Dedifferentiated amniotic fluid mesenchymal stem cell (primary cell): Measurements from ENCODE around the gene B3GALT5.

Experiments
- DNase-seq: peaks from one replicate; pipeline ENCODE4 v3.0.0-alpha.2; 2016; ENCODE audit errors: extremely low spot score

Gene B3GALT5

DNA sequence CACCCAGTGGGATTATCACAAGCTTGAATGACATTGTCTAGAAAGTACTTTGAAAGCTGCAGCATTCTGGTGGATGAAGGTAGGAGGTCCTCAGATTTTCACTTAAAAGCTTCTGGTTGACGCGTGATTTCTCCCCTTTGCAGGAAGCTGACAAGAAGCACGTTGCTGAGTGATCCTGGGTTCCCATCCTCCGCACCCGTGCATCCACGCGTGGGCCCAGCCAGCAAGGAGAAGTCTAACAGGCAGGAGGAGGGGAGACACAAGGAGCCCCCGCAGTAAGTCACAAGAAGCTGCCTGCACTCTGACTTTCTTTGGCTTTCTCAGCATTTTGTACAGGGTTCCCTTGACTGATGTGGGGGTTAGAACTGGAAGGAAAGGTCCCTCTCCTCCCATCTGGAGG is 7.8 kb upstream of the B3GALT5 start:
- DNase-seq = no peak

DNA sequence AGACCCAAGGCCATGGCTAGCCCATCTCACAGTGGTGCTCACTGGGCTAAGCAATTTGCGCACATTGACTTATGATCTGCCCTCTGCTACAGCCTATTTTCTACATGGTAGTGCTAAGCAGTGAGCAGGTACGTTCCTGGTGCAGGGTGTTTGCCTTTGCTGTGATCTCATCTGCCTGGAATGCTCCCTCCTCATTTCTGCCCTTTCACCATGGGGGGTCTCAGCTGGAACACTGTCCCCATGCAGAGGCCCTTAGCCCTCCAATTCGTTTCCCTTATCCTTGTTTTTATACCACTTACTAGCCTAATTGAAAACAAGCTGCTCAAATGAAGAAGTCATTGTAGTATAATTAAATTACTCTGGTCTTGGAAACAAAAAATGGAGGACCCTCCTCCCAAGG is 2.0 kb upstream of the B3GALT5 start:
- no peak for DNase-seq

DNA sequence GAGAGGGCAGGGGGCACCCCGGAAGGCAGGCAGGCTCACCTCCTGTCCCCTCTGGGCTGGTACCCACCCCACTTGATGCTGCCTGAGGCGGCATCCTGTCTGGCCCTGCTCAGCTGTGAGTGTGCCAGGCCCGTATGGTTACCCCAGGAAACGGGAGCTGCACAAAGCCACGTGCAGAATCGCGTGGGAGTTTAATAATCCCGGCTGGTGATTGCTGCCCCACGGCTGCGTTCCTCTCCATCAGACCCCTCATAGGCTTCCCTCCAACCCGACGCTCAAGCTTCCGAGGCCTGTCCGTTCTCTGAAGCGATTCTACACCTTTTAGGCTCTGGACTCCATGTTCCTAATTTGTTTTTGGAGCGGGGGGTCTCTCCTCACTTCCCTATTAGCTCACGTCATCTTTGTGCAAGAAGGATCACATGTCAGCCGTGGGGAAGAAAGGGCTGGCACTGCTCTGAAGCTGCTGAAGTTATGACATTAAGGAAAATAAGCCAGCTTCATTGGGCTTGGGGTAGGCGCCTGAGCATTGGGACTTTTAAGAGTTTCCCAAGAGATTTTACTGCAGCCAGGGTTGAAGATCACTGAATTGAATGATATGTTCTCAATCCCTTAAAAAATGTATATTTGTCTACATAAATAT is 1.1 kb upstream of the B3GALT5 start:
- no peak for DNase-seq

DNA sequence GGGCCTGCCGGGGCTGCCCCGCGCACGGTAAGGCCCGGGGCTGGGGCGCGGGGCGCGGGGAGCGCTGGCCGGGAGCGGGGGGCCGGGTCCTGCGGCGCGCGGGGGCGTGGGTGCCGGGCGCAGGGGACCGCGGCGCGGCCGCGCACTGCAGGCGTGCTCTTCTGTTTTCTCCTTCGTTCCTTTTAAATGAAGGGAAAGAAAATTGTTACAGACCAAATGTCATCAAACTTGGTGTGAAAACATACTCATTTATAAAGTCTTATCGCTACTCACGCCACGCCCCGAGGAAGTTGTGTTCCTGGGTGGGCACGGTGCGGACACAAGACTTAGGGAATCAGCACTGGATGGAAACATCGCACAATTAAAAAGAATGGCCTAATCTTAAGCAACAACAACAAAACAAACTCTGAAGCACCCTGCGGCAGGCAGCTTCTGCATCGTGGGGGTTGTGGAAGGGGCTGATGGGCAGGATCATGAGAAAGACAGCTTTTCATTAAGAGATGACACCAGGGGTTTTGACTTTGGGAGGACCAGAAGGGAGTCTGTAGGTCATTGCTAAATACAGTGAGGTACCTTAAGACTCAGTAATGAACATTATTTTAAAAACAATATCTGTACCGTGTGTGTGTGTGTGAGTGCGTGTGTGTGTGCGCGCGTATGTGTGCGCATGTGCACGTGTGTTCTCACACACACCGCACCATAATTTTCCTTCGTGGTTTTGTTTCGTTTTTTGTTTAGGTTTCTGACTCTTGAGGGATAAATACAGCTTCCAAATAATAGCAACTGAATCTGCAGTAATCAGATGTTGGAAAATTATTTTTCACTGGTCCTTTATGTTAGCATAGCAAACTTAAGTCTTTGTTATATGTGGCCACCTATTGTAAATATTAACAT is 548 bp downstream of the B3GALT5 start:
- no peak for DNase-seq

- DNase-seq = no peak
These were observed 3.6 kb downstream of the B3GALT5 start for GRCh38 chr21:39616211-39616772.

GRCh38 chr21:39620856-39621255 is 8.1 kb downstream of the B3GALT5 start:
- no peak for DNase-seq

- no peak for DNase-seq
These were observed 12.6 kb downstream of the B3GALT5 start for GRCh38 chr21:39625211-39625895.

DNA sequence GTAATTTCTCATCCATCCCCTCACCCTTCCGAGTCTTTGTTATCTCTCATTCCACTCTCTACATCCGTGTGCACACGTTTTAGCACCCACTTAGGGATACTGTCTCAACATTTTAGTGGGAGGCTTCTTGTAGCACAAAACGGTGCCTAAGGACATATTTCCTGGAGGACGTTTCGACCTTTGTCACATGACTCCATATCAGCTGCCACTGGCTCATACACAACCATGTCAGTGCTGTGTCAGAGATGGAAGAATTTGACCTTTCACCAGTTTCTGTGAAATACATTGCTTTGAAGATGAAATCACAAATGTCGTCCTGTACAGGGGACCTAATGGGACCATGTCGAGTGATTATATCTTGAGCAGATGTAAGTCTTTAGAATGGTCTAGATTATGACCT is 15.6 kb downstream of the B3GALT5 start:
- no peak for DNase-seq

GRCh38 chr21:39630191-39630591 is 17.5 kb downstream of the B3GALT5 start:
- no peak for DNase-seq

DNA sequence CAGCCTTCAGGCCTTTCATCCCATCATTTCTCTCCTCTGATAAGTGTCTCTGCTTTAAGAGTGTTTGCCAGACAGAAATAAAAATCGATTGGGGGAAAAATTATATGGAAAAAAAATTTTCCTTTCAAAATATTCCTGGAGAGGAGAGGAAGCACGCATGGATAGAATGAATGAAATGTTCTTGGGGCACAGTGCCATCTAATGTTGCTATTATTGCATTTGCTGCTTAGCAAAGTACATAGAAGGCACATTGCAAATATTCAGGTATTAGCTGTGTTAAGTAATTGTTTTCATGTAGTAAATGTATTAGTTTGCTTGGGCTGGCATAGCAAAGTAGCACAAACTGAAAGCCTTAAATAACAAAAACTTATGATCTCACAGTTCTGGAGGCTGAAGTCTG is 18.1 kb downstream of the B3GALT5 start:
- peak; percentile 16 for DNase-seq

DNA sequence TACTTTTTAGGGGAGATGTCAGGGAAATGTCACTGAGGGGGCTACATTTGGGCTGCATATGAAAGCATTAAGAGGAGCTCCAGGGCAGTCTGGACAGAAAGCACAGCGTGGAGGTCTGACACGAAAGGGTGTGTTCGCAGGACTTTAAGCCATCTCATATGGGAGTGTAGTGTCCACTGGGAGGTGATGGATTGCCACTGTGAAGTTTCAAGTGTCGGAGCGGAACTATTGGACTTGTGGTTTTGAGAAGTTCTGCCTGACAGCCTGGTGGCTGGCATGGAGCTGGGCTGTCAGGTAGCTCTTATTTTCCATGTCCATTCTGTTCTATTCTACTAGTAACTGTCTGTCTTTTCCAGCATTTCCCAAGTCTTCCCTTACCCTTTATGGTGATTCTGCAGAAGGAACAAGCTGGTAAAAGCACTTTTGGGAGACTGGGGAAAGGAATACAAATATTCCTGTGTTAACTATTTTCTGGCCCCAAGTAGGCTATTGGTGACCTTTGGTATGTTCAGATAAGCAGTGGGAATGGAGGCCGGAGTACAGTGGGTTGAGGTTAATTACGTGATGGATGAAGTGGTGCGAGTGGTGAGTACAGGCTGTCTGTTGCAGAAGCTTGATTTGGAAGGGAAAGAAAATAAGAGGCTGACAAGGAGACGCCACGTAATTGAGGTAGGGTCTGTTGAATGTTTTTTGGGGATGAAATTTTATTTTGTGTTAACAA is 19.3 kb downstream of the B3GALT5 start:
- no peak for DNase-seq

- no peak for DNase-seq
These were observed 20.2 kb downstream of the B3GALT5 start for GRCh38 chr21:39632796-39633442.

DNA sequence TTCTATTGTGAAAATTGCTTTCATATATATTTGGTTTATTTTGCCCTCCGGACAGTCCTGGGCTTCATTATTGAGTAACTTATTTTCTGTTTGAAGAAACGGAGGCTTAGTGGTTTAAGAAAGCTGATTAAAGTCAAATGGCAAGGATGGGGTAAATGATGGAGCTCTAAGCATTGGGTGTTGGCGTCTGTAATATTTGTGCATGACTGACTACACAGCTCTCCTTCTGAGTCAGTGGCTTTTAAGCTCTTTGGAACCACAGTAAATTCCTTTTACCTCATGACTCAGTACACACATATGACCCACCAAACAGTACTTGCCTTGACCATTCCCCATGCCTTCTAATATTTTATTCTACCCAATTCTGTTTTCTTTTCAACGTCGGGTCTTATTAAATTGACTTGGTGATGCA is 21.0 kb downstream of the B3GALT5 start:
- DNase-seq = peak; percentile 94

GRCh38 chr21:39634507-39634906 is 21.8 kb downstream of the B3GALT5 start:
- DNase-seq = no peak

GRCh38 chr21:39637197-39637970 is 24.6 kb downstream of the B3GALT5 start:
- DNase-seq = no peak

- DNase-seq = no peak
These were observed 25.2 kb downstream of the B3GALT5 start for GRCh38 chr21:39637971-39638240.

GRCh38 chr21:39638281-39638680 is 25.5 kb downstream of the B3GALT5 start:
- no peak for DNase-seq

DNA sequence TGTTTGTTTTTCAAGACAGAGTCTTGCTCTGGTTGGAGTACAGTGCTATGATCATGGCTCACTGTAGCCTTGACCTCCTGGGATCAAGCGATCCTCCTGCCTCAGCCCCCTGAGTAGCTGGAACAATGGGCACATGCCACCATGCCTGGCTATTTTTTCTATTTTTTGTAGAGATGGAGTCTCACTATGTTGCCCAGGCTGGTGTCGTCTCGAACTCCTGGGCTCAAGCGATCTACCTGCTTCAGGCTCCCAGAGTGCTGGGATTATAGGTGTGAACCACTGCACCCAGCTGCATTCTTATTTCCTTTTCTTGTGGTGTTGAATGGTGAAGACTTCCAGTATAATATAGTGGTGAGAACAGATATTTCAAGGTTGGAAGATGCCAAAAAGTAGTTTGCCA is 28.0 kb downstream of the B3GALT5 start:
- no peak for DNase-seq

GRCh38 chr21:39641827-39642450 is 29.2 kb downstream of the B3GALT5 start:
- no peak for DNase-seq

DNA sequence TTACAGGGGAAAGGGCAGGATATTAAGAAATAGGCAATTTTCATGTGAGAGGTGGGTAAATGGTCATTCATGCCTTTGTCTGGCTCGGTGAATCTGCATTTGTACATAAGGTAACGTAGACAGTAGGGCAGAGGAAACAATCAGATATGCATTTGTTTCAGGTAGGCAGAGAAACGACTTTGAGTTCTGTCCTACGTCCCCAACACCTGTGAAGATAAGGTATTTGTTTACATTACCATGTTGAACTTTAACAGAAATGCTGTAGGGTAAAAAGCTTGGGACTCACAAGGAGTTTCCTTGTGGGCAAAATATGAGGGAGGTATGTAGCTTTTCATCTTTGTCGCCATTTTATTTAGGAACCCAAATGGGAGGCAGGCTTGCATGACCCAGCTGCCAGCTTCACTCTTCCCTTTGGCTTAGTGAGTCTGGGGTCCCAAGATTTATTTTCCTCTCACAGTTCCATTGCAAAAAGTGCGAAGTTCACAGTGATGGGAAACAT is 31.4 kb downstream of the B3GALT5 start:
- DNase-seq = no peak
